Muscle of leg (tissue), 11 donors: ENCODE results near the gene PIGO. TPM values are rescaled to one million over a fixed set of nuclear protein-coding genes. Genes with fewer than 3 reads are reported as not detected.

Experiments used
- DNase-seq: peaks from one replicate; pipeline ENCODE4 v3.0.0; 2013
- H3K27ac ChIP-seq: one replicate; pipeline ENCODE4 v1.5.1; 2013; ENCODE audit warnings: mild to moderate bottlenecking, low read length, control low read depth
- H3K27me3 ChIP-seq: one replicate; pipeline ENCODE4 v1.6.1; 2013; ENCODE audit warnings: low read length; ENCODE audit not compliant: control insufficient read depth, insufficient read depth
- H3K36me3 ChIP-seq: one replicate; pipeline ENCODE4 v1.6.1; 2013; ENCODE audit warnings: low read length; ENCODE audit not compliant: control insufficient read depth, insufficient read depth
- H3K4me1 ChIP-seq: one replicate; pipeline ENCODE4 v1.6.1; 2013; ENCODE audit warnings: low read length; ENCODE audit not compliant: control insufficient read depth, insufficient read depth
- H3K4me3 ChIP-seq: one replicate; pipeline ENCODE4 v1.5.1; 2013; ENCODE audit warnings: low read length, control low read depth
- H3K9me3 ChIP-seq: replicated peaks from 2 replicates; pipeline ENCODE4 v1.6.1; 2013; ENCODE audit warnings: low read depth, low read length; ENCODE audit not compliant: control insufficient read depth
- WGBS: methylation state at CpG from one replicate; pipeline ENCODE4 v1.1.5; 2013; ENCODE audit warnings: missing lambda C conversion rate; ENCODE audit not compliant: insufficient coverage; 5-methylcytosine and 5-hydroxymethylcytosine counted together
- polyA plus RNA-seq, 8 donors: library from polyadenylated mRNA; unstranded; fragments of 120-200 nt; gene quantifications; one replicate each; pipeline versions ENCODE4 v1.2.1 to v1.2.3, GENCODE V29; 2013; ENCODE audit warnings: inconsistent platforms in 1 of 8, low replicate concordance in 1 of 8; ENCODE audit not compliant: insufficient read length in 8 of 8, insufficient read depth in 1 of 8
- total RNA-seq: library from RNA; stranded (reverse); fragments of 120-200 nt; gene quantifications from one replicate; pipeline ENCODE4 v1.2.4, GENCODE V29; 2013

The PIGO gene
- total and polyA plus RNA-seq, 9 donors, result 9.1 to 16.0 (median 13.3) TPM

- no peaks in the 10 kb centered on the region for H3K27me3 ChIP-seq
- H3K9me3 ChIP-seq, result no peaks in the 10 kb centered on the region
- no peak overlapping the region for H3K4me3 ChIP-seq
- no peaks in the 10 kb centered on the region for H3K4me1 ChIP-seq
- DNase-seq, result no peak
- peaks cover 62% of the 10 kb centered on the region for H3K36me3 ChIP-seq
- WGBS, result 50% methylated on average over 2 of the region's 5 CpGs
- H3K27ac ChIP-seq, result no peak overlapping the region
Observed at GRCh38 chr9:35054185-35054835, 42.1 kb downstream of the PIGO start.

- WGBS, result 100% methylated on average over 1 of the region's 7 CpGs
- no peaks in the 10 kb centered on the region for H3K9me3 ChIP-seq
- H3K4me1 ChIP-seq, result no peaks in the 10 kb centered on the region
- no peak overlapping the region for H3K27ac ChIP-seq
- DNase-seq, result peak; percentile 44
- H3K27me3 ChIP-seq, result no peaks in the 10 kb centered on the region
- H3K36me3 ChIP-seq, result peaks cover 45% of the 10 kb centered on the region
- H3K4me3 ChIP-seq, result no peak overlapping the region
Observed at GRCh38 chr9:35051069-35051967, 45.1 kb downstream of the PIGO start.

GRCh38 chr9:35048511-35048910 lies 47.9 kb downstream of the PIGO start:
- no peak overlapping the region for H3K27ac ChIP-seq
- no peak for DNase-seq
- H3K27me3 ChIP-seq, result no peaks in the 10 kb centered on the region
- no peaks in the 10 kb centered on the region for H3K4me1 ChIP-seq
- 100% methylated on average over 2 of the region's 6 CpGs for WGBS
- H3K4me3 ChIP-seq, result no peak overlapping the region
- H3K9me3 ChIP-seq, result no peaks in the 10 kb centered on the region
- H3K36me3 ChIP-seq, result peaks cover 56% of the 10 kb centered on the region

- H3K9me3 ChIP-seq, result no peaks in the 10 kb centered on the region
- no peaks in the 10 kb centered on the region for H3K4me1 ChIP-seq
- peaks cover 46% of the 10 kb centered on the region for H3K36me3 ChIP-seq
- no peak overlapping the region for H3K4me3 ChIP-seq
- DNase-seq, result no peak
- no peaks in the 10 kb centered on the region for H3K27me3 ChIP-seq
- 80% methylated on average over 2 of the region's 3 CpGs for WGBS
- no peak overlapping the region for H3K27ac ChIP-seq
Observed at GRCh38 chr9:35044071-35044470, 52.3 kb downstream of the PIGO start.

GRCh38 chr9:35042891-35043545 lies 53.4 kb downstream of the PIGO start:
- H3K4me1 ChIP-seq, result no peaks in the 10 kb centered on the region
- no peak overlapping the region for H3K4me3 ChIP-seq
- H3K27me3 ChIP-seq, result no peaks in the 10 kb centered on the region
- 88% methylated on average over 4 of the region's 6 CpGs for WGBS
- peaks cover 43% of the 10 kb centered on the region for H3K36me3 ChIP-seq
- no peaks in the 10 kb centered on the region for H3K9me3 ChIP-seq
- no peak overlapping the region for H3K27ac ChIP-seq
- no peak for DNase-seq

- H3K27ac ChIP-seq, result no peak overlapping the region
- H3K36me3 ChIP-seq, result peaks cover 37% of the 10 kb centered on the region
- 76% methylated on average over 3 of the region's 3 CpGs for WGBS
- DNase-seq, result no peak
- H3K27me3 ChIP-seq, result no peaks in the 10 kb centered on the region
- no peaks in the 10 kb centered on the region for H3K9me3 ChIP-seq
- no peak overlapping the region for H3K4me3 ChIP-seq
- no peaks in the 10 kb centered on the region for H3K4me1 ChIP-seq
Observed at GRCh38 chr9:35042081-35042604, 54.2 kb downstream of the PIGO start.

Other genes starting within 250 kb of the PIGO start
- 0.09 TPM for gene PHF24, start 138.3 kb downstream of the PIGO start, total RNA-seq
- under 1 TPM; 0.06 to 0.54 (median 0.13) TPM for gene PHF24, start 138.3 kb downstream of the PIGO start, polyA plus RNA-seq
- gene DNAJB5, start 106.8 kb downstream of the PIGO start, total RNA-seq, result 17.8 TPM
- 10 to 100 TPM; 27.6 to 51.5 (median 34.8) TPM for gene DNAJB5, start 106.8 kb downstream of the PIGO start, polyA plus RNA-seq
- 188 TPM for gene VCP, start 24.0 kb downstream of the PIGO start, total RNA-seq
- gene VCP, start 24.0 kb downstream of the PIGO start, polyA plus RNA-seq, result 100 to 1,000 TPM; 152 to 198 (median 177) TPM
- 23.1 TPM for gene FANCG, start 16.6 kb downstream of the PIGO start, total RNA-seq
- gene FANCG, start 16.6 kb downstream of the PIGO start, polyA plus RNA-seq, result 10 to 100 TPM; 25.1 to 34.5 (median 31.1) TPM
- gene STOML2, start 6.5 kb upstream of the PIGO start, total RNA-seq, result 77.7 TPM
- 10 to 100 TPM; 73.0 to 81.2 (median 78.1) TPM for gene STOML2, start 6.5 kb upstream of the PIGO start, polyA plus RNA-seq
- 6.4 TPM for gene ATOSB, start 19.3 kb upstream of the PIGO start, total RNA-seq
- gene ATOSB, start 19.3 kb upstream of the PIGO start, polyA plus RNA-seq, result 10 to 100 TPM in 7 of 8 donors, 1 to 10 TPM in 1; 9.7 to 12.5 (median 11.6) TPM
- 14.6 TPM for gene UNC13B, start 65.4 kb upstream of the PIGO start, total RNA-seq
- gene UNC13B, start 65.4 kb upstream of the PIGO start, polyA plus RNA-seq, result 10 to 100 TPM; 12.0 to 23.5 (median 15.7) TPM